GM12864 (cell line): ENCODE results near the gene PLCH1.

Experiments
- DNase-seq: peaks from one replicate; pipeline ENCODE4 v3.0.0-alpha.2; 2011; ENCODE audit warnings: low read depth
- H3K4me3 ChIP-seq: 2 replicates; pipeline ENCODE4 v1.5.1; 2011; ENCODE audit warnings: mild to moderate bottlenecking, low read depth, low read length, control low read depth
- TF ChIP-seq, protein P1 (sequence below): IDR thresholded peaks from 2 replicates; pipeline ENCODE4 v1.5.1; 2011; ENCODE audit warnings: low read depth, mild to moderate bottlenecking, moderate library complexity, low read length, control low read depth, inconsistent platforms; ENCODE audit errors: missing control alignments

Gene PLCH1

DNA sequence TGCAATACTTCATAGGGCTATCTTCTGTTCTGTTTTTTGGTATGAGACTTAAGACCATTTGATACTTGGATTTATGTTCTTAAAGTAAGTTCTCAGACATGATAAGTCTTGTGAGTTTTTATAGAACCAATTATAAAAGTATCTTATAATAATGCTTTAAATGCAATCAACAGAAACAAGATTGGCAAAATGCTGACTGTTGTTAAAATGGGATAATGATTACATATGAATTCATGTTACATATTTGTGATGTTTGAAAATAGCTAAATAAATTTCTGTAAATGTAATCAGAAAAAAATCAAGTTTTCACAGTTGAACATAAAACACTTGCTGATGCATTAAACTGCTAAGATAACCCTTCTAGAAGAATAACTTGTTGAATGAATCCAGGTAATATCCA, 148.3 kb downstream of the PLCH1 start:
- DNase-seq = no peak
- no peak overlapping the region for H3K4me3 ChIP-seq
- TF ChIP-seq, protein P1, sequence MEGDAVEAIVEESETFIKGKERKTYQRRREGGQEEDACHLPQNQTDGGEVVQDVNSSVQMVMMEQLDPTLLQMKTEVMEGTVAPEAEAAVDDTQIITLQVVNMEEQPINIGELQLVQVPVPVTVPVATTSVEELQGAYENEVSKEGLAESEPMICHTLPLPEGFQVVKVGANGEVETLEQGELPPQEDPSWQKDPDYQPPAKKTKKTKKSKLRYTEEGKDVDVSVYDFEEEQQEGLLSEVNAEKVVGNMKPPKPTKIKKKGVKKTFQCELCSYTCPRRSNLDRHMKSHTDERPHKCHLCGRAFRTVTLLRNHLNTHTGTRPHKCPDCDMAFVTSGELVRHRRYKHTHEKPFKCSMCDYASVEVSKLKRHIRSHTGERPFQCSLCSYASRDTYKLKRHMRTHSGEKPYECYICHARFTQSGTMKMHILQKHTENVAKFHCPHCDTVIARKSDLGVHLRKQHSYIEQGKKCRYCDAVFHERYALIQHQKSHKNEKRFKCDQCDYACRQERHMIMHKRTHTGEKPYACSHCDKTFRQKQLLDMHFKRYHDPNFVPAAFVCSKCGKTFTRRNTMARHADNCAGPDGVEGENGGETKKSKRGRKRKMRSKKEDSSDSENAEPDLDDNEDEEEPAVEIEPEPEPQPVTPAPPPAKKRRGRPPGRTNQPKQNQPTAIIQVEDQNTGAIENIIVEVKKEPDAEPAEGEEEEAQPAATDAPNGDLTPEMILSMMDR = no peak

- TF ChIP-seq, protein P1 = no peak
- no peak for DNase-seq
- no peak overlapping the region for H3K4me3 ChIP-seq
Measured at GRCh38 chr3:155595371-155595770, 149.5 kb downstream of the PLCH1 start.

DNA sequence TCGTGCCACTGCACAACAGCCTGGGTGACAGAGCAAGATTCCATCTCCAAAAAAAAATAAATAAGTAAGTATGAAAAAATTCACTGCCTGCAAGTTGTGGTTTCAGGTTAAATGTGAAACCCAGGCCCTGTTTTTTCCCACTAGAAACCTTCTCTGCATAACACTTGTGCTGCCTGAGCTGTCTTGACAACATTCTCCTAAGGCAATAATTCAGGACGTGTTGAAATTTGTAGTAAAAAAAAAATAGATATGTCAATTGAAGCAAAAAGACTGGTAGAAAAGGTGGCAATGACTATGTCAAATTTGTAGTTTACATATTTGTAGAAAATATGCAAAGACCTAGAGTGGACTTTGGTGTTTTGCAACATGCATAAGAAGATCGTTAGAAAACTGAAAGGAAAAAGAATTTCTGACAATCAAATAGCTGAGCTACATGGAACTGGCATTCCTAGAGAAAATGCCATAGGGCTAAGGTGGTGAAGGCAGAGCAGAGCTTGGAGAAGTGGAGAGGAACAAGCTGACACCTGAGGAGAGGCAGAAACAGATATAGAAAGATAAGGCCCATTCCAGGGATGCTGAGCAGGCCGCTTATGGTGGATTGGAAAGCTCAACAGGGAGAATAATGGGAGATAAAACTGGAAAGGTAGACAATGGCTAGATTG, 150.2 kb downstream of the PLCH1 start:
- TF ChIP-seq, protein P1 = no peak

GRCh38 chr3:155587581-155587980, 157.3 kb downstream of the PLCH1 start:
- no peak overlapping the region for H3K4me3 ChIP-seq
- DNase-seq = no peak
- TF ChIP-seq, protein P1 = no peak

More for the DNA sequence above, 150.2 kb downstream of the PLCH1 start:
- H3K4me3 ChIP-seq = no peak overlapping the region
- DNase-seq = no peak

- TF ChIP-seq, protein P1 = no peak
- H3K4me3 ChIP-seq = no peak overlapping the region
- no peak for DNase-seq
Measured at GRCh38 chr3:155585384-155585783, 159.5 kb downstream of the PLCH1 start.

- DNase-seq = no peak
- TF ChIP-seq, protein P1 = no peak
- no peak overlapping the region for H3K4me3 ChIP-seq
Measured at GRCh38 chr3:155581579-155581978, 163.3 kb downstream of the PLCH1 start.

GRCh38 chr3:155572085-155572484, 172.8 kb downstream of the PLCH1 start:
- DNase-seq = no peak
- TF ChIP-seq, protein P1 = no peak
- no peak overlapping the region for H3K4me3 ChIP-seq
